Lower lobe of right lung (tissue), 2 donors: ENCODE data around the gene CCDC13. TPM values are rescaled to one million over a fixed set of nuclear protein-coding genes. Genes with fewer than 3 reads are reported as not detected.

Experiments
- ATAC-seq, 2 donors: fragments of 200-7000 bp; cut with Tn5 transposase; one replicate each; pipeline ENCODE4 v1.9.1; 2020 to 2022; ENCODE audit warnings: mild to moderate bottlenecking in 2 of 2, moderate library complexity in 2 of 2
- DNase-seq: peaks from one replicate; pipeline ENCODE4 v3.0.0-alpha.2; 2020
- H3K27ac ChIP-seq: fragments of 200-600 bp; one replicate; pipeline ENCODE4 v1.8.0; 2022
- H3K27me3 ChIP-seq: fragments of 200-600 bp; one replicate; pipeline ENCODE4 v1.8.0; 2022; ENCODE audit warnings: low read depth
- H3K36me3 ChIP-seq: fragments of 200-600 bp; one replicate; pipeline ENCODE4 v1.8.0; 2022; ENCODE audit warnings: mild to moderate bottlenecking
- H3K4me1 ChIP-seq: fragments of 200-600 bp; one replicate; pipeline ENCODE4 v1.8.0; 2022
- H3K4me3 ChIP-seq: fragments of 200-600 bp; one replicate; pipeline ENCODE4 v1.8.0; 2022; ENCODE audit warnings: mild to moderate bottlenecking
- H3K9me3 ChIP-seq: fragments of 200-600 bp; one replicate; pipeline ENCODE4 v1.8.0; 2022
- intact Hi-C: fragments of 100-400 bp; cut with DNase I; formaldehyde crosslinking; loops from one replicate; pipeline ENCODE4 v1.11.0; 2022
- long read RNA-seq: library from polyadenylated mRNA; unstranded; transcript quantifications from one replicate; pipeline ENCODE4 v2.0.0, GENCODE V29; 2021
- total RNA-seq: library from RNA; stranded (reverse); fragmentation: NEBNext Ultra II Directional; extraction: Animal tissue kit (Norgen Biotek cat#: 25700); gene quantifications from one replicate; pipeline ENCODE4 v1.2.1, GENCODE V29; 2021
- TF ChIP-seq, protein P1 (sequence below): fragments of 200-600 bp; IDR thresholded peaks from one replicate; pipeline ENCODE4 v1.8.0; 2022; ENCODE audit warnings: antibody characterized with exemption, mild to moderate bottlenecking
- donor health status: DM: no; HTN: yes; CAD: no; lungs with severe emphysema.

Gene CCDC13, protein sequence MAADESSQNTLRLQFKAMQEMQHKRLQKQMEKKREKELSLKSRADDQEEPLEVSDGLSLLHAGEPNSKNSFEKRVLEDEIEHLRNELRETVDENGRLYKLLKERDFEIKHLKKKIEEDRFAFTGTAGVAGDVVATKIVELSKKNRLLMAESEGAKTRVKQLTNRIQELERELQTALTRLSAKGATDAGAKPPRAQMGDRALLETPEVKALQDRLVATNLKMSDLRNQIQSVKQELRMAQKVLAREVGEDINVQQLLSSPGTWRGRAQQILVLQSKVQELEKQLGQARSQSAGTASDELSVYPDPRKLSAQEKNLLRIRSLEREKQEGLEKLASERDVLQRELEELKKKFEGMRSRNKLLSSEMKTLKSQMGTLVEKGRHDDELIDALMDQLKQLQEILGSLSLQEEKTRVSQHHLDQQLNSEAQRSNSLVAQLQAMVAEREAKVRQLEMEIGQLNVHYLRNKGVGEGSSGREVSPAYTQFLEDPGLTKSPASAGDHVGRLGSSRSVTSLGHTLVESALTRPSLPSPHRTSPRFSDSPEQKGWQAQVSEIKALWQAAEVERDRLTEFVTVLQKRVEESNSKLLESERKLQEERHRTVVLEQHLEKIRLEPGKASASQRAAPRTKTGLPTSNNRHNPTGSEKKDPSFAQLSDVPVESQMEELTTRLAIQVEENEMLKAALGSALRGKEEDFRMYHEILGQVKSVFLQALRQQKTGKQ
- 2.5 TPM for total RNA-seq
- long read RNA-seq, partial matches to known transcripts: 2 of 6 reads
- long read RNA-seq, other reads (novel, unspliced or antisense): 2 of 6 reads

GRCh38 chr3:42772670-42773408, at the start of gene CCDC13:
Gene CCDC13 (minus strand): TSS chr3:42773253. CDS start chr3:42758345, 14,908 bp downstream.
- H3K36me3 ChIP-seq: no peaks in the 10 kb centered on the region
- intact Hi-C loops: no loop called here
- TF ChIP-seq, protein P1, sequence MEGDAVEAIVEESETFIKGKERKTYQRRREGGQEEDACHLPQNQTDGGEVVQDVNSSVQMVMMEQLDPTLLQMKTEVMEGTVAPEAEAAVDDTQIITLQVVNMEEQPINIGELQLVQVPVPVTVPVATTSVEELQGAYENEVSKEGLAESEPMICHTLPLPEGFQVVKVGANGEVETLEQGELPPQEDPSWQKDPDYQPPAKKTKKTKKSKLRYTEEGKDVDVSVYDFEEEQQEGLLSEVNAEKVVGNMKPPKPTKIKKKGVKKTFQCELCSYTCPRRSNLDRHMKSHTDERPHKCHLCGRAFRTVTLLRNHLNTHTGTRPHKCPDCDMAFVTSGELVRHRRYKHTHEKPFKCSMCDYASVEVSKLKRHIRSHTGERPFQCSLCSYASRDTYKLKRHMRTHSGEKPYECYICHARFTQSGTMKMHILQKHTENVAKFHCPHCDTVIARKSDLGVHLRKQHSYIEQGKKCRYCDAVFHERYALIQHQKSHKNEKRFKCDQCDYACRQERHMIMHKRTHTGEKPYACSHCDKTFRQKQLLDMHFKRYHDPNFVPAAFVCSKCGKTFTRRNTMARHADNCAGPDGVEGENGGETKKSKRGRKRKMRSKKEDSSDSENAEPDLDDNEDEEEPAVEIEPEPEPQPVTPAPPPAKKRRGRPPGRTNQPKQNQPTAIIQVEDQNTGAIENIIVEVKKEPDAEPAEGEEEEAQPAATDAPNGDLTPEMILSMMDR: no peak
- H3K27me3 ChIP-seq: no peaks in the 10 kb centered on the region
- H3K4me1 ChIP-seq: peaks cover 16% of the 10 kb centered on the region
- H3K27ac ChIP-seq: peak within 1 kb of the TSS; percentile 86
- peak; percentile 98 to 99 for ATAC-seq
- no peaks in the 10 kb centered on the region for H3K9me3 ChIP-seq
- peak; percentile 97 for DNase-seq
- peak within 1 kb of the TSS; percentile 58 for H3K4me3 ChIP-seq

GRCh38 chr3:42822828-42823227, 49.8 kb upstream of the CCDC13 start:
- H3K36me3 ChIP-seq: no peaks in the 10 kb centered on the region
- DNase-seq: no peak
- H3K4me3 ChIP-seq: no peak overlapping the region
- H3K27ac ChIP-seq: no peak overlapping the region
- intact Hi-C loops: no loop called here
- no peaks in the 10 kb centered on the region for H3K27me3 ChIP-seq
- no peak for ATAC-seq
- peaks cover 6% of the 10 kb centered on the region for H3K4me1 ChIP-seq
- TF ChIP-seq, protein P1: no peak
- no peaks in the 10 kb centered on the region for H3K9me3 ChIP-seq

GRCh38 chr3:42820746-42821051, 47.6 kb upstream of the CCDC13 start:
- ATAC-seq (no peak), DNase-seq (no peak)
- no peak overlapping the region for H3K4me3 ChIP-seq
- H3K27ac ChIP-seq: no peak overlapping the region
- no peaks in the 10 kb centered on the region for H3K9me3 ChIP-seq
- no peaks in the 10 kb centered on the region for H3K27me3 ChIP-seq
- no peaks in the 10 kb centered on the region for H3K36me3 ChIP-seq
- intact Hi-C loops: no loop called here
- TF ChIP-seq, protein P1: no peak
- H3K4me1 ChIP-seq: peaks cover 6% of the 10 kb centered on the region

- H3K36me3 ChIP-seq: no peaks in the 10 kb centered on the region
- H3K4me3 ChIP-seq: no peak overlapping the region
- no peaks in the 10 kb centered on the region for H3K9me3 ChIP-seq
- H3K4me1 ChIP-seq: peaks cover 10% of the 10 kb centered on the region
- H3K27ac ChIP-seq: no peak overlapping the region
- H3K27me3 ChIP-seq: no peaks in the 10 kb centered on the region
- no peak for DNase-seq
- peak; percentile 61 to 75 for ATAC-seq
- TF ChIP-seq, protein P1: no peak
- intact Hi-C loops: no loop called here
Measured at GRCh38 chr3:42819351-42819965, 46.4 kb upstream of the CCDC13 start.

DNA sequence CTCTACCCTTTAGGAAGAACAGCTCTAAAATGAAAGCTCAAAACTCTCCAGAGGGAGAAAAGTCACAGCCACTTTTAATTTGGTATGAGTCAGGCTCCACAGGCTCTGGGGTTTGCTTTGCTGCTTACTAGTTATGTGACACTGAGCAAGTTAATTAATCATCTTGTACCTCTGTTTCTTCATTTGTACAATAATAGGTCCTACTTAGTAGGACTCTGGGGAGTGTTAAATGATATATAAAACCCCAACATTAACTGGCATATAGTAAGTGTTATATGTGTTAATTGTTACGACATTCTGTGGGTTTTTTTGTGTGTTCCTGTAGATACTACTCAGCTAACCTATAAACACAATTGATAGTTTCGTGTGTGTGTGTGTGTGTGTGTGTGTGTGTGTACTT, 42.8 kb upstream of the CCDC13 start:
- TF ChIP-seq, protein P1: no peak
- H3K4me3 ChIP-seq: no peak overlapping the region
- no peak overlapping the region for H3K27ac ChIP-seq
- no peaks in the 10 kb centered on the region for H3K27me3 ChIP-seq
- no peaks in the 10 kb centered on the region for H3K9me3 ChIP-seq
- no peak for ATAC-seq
- H3K36me3 ChIP-seq: no peaks in the 10 kb centered on the region
- intact Hi-C loops: no loop called here
- peaks cover 10% of the 10 kb centered on the region for H3K4me1 ChIP-seq
- DNase-seq: no peak
